ENCODE measurements around the gene SHISAL2A.
"Not testable (repeated sequence)": the region's sequence is repeated elsewhere in the genome, so short reads cannot be mapped to it uniquely, and the experiment has no call there.

The SHISAL2A gene

DNA sequence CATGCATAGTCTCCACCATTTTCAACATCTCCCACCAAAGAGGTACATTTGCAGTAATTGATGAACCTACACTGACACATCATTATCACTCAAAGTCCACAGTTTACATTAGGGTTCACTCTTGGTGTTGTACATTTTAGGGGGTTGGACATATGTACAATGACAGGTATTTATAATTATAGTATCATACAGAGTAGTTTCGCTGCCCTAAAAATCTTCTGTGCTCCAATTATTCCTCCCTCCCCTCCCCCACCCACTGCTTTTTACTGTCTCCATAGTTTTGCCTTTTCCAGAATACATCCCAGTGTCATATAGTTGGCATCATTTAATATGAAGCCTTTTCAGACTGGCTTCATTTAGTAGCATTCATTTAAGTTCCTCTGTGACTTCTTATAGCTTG lies 51.6 kb downstream of the SHISAL2A start:
- no peak for DNase-seq (ENCODE audit: low read depth)

DNA sequence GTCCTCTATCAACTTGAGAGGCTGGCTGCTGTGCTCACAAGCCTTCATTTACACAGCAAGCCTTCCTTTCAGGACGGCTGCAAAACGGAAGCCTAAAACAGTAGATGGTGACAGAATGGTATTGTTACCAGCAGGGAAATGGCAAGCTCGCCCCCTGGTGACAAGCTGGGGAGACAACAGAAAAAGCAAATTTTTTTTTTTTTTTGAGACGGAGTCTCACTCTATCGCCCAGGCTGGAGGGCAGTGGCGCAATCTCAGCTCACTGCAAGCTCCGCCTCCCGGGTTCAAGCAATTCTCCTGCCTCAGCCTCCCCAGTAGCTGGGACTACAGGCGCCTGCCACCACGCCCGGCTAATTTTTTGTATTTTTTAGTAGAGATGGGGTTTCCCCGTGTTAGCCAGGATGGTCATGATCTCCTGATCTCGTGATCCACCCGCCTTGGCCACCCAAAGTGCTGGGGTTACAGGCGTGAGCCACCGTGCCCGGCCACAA lies 53.3 kb downstream of the SHISAL2A start:
- DNase-seq (ENCODE audit: low read depth), result peak; percentile 43

GRCh38 chr1:52686830-52687229 lies 53.9 kb downstream of the SHISAL2A start:
- DNase-seq (ENCODE audit: low read depth), result no peak

- no peak for DNase-seq (ENCODE audit: low read depth)
Observed at GRCh38 chr1:52691821-52692220, 58.9 kb downstream of the SHISAL2A start.

- no peak for DNase-seq (ENCODE audit: low read depth)
Observed at GRCh38 chr1:52692697-52693096, 59.7 kb downstream of the SHISAL2A start.

GRCh38 chr1:52693351-52693750 lies 60.4 kb downstream of the SHISAL2A start:
- DNase-seq (ENCODE audit: low read depth), result not testable (repeated sequence)

DNA sequence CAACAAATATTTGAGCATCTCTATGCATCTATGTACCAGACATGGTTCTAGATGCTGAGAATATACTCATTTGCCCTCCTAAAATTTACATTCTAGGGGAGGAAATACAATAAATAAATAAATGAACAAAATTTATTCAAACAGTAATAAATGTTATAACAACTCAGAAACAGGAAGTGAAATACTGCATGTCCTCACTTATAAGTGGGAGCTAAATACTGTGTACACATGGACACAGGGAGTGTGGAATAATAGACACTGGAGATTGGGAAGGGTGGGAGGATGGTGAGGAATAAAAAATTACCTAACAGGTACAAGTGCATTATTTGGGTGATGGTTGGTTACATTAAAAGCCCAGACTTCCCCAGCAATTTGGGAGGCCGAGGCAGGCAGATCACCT lies 60.9 kb downstream of the SHISAL2A start:
- DNase-seq (ENCODE audit: low read depth), result no peak

GRCh38 chr1:52695627-52696026 lies 62.7 kb downstream of the SHISAL2A start:
- no peak for DNase-seq (ENCODE audit: low read depth)

- DNase-seq (ENCODE audit: low read depth), result peak; percentile 58
Observed at GRCh38 chr1:52697795-52698674, 65.1 kb downstream of the SHISAL2A start, which contains the start of gene COA7. Gene COA7 (minus strand): TSS chr1:52698347. CDS start chr1:52698326, 21 bp downstream.

DNA sequence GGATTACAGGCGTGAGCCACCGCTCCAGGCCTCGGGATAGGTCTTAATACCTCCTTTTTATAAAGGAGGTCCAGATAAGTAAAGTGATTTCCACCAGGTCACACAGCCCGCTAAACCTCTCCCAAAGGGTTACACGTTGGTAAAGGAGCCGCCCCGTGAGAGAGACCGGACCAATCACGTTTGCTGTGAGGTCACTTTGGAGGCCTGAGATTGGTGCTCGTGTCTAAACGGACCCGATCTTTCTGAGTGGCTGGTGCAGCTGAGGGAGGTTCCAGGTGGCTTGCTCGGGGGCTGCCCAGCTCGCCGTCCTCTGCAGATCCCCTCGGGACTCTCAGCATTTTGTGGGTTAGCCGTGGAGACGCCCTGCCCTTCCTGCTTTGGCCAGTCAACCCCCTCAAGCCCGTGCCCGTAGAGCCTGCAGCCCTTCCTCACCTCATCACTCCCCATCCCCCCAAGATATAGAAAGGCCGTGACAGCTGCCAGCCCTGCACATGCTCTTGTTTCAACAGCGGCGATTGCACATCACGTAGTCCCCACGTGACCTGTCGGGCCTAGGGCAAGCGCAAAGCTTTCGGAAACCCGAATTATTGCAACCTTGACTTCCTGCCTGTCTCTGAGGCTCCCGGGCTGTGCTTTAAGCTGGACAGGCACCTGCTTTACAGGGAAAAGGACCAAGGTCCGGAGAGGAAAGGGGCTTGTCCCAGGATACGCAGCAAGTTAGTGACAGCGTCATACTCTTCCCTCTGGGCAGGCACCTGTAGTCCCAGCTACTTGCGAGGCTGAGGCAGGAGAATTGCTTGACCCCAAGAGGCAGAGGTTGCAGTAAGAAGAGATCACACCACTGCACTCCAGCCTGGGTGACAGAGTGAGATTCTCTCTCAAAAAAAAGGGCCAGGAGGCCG lies 70.2 kb downstream of the SHISAL2A start:
- DNase-seq (ENCODE audit: low read depth), result peak; percentile 71

DNA sequence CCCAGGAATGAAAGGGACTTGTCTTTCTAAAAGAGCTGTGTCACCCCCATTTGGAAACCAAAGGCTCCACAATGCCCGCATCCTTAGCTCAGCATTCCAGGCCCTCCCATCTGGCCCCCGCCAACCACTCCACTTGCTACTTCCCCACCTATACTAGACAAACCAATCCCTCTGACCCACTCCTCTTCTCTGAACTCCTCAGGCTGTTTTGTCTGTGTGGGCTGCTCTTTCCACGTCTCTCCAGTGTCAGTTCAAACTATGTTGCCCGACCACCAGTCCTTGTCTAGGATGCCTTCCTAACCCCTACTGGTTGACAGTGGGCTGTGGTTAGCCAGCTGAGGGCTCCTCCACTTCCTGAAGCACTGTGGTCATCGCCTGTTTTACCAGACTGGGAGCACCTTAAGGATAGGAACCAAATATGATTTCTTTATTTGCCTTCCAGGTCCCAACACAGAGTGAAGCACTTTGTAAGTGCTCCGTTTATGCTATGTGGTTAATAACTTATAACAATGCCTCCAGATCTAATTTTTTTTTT lies 73.2 kb downstream of the SHISAL2A start:
- no peak for DNase-seq (ENCODE audit: low read depth)
